T-helper 1 cell (primary cell): ENCODE results near the gene MPIG6B.

Experiments
- DNase-seq, 5 donors: peaks; one replicate each; pipeline ENCODE4 v3.0.0-alpha.2; 2012 to 2020

Gene MPIG6B

DNA sequence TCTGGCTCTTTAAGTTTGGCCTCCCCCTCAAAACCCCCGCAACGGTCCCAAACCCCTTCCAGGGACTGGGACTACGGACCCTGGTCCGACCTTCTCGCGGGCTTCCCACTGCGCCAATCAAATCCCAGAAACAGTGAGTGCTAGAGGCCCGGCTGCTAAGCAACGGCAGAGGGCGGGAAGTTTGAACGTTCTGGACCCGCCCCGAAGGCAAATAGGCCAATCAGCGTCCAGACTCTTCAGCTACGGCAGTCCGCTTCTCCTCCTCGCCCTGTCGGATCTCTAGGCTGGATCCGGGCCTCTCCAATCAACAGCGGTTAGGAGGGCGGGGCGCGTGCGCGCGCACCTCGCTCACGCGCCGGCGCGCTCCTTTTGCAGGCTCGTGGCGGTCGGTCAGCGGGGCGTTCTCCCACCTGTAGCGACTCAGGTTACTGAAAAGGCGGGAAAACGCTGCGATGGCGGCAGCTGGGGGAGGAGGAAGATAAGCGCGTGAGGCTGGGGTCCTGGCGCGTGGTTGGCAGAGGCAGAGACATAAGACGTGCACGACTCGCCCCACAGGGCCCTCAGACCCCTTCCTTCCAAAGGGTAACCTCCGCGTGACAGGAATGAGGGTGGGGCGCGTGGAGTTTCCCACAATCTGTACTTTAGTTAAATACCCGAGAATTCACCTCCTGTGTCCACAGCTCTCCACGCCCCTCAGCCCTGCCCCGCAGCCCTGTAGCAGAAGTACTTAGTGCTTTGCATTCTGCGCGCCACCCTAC lies 16.6 kb downstream of the MPIG6B start, which contains the start of gene MSH5:
TSS of gene MSH5 (plus strand) at position 367 of the 758 bp plus-strand sequence. CDS start 462 bp downstream, outside the sequence.
- peak; percentile 86 to 99 (median 91) for DNase-seq

DNA sequence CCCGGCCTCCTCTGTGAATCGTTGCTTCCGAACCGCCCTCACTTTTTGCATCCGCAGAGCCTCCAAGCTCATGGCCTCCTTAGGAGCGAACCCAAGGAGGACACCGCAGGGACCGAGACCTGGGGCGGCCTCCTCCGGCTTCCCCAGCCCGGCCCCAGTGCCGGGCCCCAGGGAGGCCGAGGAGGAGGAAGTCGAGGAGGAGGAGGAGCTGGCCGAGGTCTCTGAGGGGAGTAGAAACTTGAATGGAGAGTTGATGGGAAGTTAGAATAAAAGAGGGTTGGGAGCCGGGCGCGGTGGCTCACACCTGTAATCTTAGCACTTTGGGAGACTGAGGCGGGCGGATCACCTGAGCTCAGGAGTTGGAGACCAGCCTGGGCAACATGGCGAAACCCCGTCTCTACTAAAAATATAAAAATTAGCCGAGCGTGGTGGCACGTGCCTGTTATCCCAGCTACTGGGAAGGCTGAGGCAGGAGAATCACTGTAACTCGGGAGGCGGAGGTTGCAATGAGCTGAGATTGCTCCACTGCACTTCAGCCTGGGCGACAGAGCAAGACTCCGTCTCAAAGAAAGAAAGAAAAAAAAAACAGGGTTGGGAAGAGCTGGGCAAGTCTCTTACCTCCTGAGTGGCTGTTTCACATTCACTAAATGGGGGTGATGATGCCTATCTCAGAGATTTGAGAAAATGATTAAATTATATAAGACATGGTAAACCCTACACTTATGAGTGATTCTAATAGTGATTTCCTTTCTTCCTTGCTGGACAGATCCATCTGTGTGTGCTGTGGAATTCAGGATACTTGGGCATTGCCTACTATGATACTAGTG lies 17.4 kb downstream of the MPIG6B start:
- no peak for DNase-seq

DNA sequence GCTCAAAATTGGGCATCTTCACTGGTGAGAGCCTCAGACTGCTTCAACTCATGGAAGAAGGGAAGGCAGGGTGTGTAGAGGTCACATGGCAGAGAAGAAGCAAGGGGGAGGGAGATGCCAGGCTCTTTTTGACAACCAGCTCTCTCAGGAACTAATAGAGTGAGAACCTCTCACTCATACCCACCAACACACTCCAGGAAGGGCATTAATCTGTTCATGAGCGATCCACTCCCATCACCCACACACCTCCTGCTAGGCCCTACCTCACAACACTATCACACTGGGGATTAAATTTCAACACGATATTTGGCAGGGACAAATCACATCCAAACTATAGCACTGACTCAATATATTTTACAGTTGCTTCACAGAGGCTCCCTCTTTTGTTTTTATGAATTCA lies 18.6 kb downstream of the MPIG6B start:
- no peak for DNase-seq

DNA sequence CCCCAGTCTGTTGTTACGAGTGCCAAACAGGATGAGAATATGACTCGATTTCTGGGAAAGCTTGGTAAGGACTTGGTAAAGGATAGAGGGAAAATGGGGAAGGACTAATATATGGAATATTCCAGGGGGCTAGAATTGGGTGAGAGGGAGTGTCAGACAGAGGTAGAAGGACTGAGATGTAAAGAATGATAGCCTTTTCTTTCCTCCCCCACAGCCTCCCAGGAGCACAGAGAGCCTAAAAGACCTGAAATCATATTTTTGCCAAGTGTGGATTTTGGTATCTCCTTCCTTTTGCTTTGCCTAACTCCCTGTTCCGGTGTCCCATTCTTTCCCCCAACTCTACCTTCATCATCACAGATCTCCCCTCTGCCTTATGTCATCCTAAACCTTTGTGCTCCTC lies 19.7 kb downstream of the MPIG6B start:
- DNase-seq = no peak

DNA sequence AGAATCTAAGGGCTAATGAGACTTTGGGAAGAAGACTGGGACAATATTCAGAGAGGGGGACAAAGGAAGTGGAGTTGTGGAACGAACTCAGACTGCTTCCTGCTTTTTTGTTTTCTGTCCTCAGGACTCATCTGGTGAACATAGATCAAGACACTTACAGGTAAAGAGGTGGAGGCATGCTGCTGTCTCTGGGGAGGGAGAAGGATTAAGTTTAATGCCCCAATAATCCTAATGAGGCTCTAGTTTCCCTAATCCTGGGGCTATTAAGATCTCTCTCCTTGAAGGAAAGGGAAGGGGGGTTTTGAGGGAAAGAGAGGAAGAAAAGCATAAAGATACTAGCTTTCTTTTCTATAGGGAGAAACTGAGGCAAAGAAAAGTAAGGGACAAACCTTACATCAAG lies 21.2 kb downstream of the MPIG6B start:
- DNase-seq = no peak

DNA sequence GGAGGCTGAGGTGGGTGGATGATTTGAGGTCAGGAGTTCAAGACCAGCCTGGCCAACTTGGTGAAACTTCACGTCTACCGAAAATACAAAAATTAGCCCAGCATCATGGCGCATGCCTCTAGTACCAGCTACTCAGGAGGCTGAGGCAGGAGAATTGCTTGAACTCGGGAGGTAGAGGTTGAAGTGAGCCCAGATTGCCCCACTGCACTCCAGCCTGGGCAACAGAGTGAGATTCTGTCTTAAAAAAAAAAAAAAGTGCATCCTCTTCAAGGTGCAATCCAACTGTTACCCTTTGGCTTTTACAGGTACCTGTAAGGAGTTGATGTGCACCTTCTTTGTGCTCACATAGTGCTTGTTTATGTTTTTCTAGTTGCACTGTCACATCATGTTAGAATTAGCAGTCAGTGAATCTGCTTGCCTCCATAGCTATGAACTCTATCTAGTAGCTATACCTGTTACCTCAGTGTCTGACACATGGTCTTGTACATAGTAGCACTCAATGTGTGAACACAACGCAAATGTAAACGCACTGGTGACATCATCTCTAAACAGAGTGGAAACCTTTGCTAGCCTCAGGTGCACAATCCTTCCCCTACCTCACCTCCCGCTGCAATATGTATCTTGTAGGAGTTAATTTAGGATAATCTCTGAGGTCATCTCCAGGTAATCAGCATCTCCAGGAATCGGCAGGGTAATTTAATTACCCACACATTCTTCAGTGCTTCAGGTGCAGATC lies 26.3 kb downstream of the MPIG6B start:
- DNase-seq = no peak

DNA sequence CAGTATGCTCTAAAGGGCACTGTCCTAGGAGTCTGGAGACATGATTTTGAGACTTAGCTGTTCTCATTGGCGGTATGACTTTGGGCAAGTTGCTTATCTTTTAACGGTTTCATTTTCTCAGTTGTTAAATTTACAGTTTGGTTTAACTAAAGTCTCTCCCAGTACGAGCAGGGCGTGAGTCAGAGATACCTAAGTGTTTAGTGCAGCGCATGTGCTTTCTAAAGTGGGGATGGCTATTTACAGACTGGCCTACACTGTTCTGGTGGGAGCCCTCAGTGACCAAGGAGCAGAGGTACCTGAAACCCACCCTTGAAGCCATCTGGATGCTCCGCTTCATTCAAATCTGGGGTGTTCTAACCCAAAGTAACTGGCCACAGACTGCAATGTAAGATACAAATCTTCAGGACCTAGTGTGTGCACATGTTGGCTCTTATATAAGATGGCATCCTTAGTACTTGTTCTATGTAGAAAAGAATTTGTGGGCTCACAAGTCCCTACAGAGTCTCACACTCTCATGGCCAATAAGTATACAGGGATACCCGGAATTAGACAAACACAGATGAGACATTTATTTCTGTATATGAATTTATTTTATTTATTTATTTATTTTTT lies 27.3 kb downstream of the MPIG6B start:
- DNase-seq = no peak

DNA sequence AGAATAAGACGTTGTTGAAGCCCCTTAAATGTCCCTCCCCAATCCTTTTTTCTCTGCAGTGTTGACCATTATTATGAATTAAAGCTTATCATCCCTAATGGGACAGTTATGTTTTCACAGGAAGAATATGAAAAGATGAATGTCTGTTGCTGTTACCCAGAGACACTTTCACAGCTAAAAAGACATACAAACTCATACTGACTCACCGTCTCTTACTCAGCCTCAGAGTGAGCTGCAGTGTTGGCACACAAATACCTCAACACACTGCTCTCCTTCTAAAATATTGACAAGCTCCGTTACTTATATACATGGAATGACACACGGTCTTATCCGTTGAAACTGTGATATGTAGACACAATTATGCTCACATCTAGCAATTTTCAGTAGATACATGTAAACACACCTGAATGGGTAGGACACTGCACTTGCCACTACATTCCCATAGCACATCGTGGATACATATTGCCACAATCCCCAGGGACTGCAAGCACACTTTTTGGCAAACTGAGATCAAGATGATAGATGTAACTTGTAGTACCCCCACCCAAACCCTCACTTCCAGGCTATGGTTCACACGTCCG lies 29.7 kb downstream of the MPIG6B start:
- no peak for DNase-seq

DNA sequence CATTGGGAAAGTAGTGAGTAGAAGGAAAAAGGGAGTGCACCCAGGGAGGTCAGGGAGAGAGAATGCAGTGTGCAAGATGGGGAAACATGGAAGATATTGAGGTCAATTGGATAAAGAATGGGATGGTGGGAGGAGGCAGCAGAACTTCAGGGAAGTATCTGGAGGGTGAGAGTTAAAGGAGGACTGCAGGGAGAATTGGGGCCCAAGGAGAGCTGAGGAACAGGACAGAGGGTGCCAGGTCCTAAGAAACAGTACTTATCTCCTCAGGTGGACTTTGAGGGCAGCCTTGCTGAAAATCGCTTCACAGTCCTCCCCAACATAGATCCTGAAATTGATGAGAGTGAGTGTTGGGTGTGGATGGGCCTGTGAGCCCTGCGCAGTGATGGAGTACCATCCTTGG lies 35.1 kb downstream of the MPIG6B start:
- DNase-seq = no peak

DNA sequence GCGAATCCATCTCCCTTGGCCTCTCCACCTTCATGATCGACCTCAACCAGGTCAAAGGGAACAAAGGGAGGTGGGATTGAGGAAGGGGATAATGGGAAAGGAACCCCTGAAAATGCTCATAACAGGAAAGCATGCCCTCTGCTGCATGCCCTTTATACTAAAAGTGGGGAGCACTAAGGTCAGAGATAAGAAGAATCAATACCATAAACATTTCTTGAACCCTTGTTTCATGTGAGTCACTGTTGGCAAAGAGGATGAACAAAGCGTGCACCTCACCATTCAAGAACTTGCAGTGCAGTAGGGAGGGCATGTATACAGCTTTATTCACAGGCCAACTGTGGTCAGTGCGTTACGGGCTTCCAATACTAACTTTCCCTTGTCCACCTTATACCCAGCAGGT lies 37.6 kb downstream of the MPIG6B start:
- no peak for DNase-seq

DNA sequence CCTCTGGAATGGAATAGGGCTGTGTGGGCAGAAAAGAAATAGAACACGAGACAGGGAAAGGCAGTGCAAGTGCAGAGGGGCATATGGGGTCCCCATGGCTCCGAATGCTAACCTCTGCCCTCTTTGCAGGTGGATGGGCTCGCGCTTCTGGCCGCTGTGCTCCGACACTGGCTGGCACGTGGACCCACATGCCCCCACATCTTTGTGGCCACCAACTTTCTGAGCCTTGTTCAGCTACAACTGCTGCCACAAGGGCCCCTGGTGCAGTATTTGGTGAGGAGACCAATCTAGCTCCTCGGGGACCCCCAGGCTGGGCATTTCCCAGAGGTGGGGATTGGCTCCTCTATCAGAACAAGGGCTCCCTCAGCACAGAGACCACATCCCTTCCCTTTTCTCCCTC lies 38.2 kb downstream of the MPIG6B start:
- no peak for DNase-seq

DNA sequence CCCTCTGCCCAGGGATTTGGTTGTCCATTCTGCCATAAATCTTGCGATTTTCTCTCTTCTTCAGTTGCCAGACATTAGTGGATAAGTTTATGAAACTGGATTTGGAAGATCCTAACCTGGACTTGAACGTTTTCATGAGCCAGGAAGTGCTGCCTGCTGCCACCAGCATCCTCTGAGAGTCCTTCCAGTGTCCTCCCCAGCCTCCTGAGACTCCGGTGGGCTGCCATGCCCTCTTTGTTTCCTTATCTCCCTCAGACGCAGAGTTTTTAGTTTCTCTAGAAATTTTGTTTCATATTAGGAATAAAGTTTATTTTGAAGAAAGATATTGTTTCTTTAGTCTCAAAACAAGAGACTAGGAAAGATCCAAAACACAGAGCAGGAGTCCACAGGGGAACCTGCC lies 39.2 kb downstream of the MPIG6B start, which contains the start of gene SAPCD1:
TSS of gene SAPCD1 (plus strand) at position 301 of the 400 bp plus-strand sequence. CDS start 399 bp downstream, outside the sequence.
- no peak for DNase-seq

DNA sequence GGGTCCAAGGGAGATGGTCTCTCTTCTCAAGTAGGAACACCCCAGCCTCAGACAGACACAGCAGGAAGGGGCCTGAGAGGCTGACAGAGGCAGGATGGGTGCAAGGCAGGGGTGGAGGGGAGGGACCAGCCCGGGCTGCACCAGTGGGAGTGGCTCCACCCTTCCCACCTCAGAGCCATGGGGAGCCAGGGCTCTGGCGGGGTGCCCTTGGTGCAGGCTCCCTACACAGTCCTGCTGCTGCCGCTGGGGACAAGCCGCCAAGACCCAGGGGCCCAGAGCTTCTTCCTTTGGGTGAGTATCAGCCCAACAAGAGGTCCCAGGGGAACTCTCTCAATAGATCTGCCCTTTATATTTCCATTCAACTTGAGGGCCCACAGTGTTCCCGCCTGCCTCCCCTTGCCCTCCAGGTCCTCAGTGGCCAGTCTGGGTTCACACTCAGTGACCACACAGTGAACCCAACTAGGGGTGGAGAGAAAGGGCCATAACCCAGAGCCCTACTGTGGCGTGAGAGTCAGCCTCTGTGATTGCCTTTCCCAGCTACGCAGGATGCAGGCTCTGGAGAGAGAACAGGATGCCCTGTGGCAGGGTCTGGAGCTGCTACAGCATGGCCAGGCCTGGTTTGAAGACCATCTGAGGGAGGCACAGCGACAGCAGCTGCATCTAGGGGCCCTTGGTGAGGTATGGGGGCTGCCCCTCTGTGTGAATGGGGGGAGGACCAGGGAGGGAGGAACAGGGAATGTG lies 39.9 kb downstream of the MPIG6B start:
- no peak for DNase-seq

DNA sequence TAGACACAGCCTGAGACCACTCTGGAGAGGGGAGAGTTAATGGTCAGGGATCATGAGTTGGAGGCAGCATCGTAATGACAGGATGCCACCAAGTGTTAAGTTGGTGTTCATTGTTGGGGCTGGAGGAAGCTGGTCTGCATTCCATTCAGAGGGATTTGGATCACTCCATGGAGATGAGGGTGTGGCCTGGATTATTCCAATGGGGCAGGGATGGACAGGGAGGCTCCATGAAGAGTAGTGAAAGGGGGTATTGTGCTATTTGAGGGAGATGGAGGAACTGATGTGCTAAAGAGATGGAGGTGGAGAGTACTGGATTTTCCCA lies 40.4 kb downstream of the MPIG6B start:
- DNase-seq = no peak

DNA sequence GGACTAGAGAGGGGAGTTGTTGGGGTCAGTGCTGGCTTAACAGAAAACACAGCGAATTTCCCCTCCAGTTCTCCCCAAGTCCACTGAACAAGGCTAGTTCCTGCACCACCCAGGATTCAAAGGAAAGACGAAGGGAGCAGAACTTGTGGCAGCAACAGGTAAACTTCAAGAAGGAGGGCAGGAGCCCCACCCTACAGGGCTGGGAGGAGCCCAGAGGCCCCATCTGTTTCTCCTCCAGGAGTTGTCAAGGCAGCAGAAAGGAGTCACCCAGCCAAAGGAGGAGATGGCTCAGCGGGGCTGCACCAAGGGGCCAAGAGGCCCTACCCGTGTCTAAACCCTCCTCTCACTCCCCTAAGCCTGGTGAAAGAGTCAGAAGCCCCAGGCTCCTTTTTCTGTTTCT lies 41.0 kb downstream of the MPIG6B start:
- no peak for DNase-seq

DNA sequence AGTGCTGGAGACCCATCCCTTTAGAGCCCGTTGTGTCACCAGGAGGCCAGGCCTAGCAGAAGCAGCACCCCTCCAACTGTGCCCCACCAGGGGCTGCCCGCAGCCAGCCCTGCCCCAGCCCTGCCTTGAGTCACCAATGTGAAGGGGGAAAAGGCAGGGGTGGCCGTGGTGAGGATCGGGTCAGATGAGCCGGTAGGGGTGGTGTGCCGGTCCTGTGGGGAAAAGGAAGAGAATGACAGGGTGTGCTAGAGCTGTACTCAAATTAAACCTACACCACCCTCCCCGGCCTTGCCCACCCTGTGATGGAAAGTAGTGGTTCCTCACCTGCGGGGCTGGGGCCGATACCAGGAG lies 42.4 kb downstream of the MPIG6B start:
- DNase-seq = no peak

DNA sequence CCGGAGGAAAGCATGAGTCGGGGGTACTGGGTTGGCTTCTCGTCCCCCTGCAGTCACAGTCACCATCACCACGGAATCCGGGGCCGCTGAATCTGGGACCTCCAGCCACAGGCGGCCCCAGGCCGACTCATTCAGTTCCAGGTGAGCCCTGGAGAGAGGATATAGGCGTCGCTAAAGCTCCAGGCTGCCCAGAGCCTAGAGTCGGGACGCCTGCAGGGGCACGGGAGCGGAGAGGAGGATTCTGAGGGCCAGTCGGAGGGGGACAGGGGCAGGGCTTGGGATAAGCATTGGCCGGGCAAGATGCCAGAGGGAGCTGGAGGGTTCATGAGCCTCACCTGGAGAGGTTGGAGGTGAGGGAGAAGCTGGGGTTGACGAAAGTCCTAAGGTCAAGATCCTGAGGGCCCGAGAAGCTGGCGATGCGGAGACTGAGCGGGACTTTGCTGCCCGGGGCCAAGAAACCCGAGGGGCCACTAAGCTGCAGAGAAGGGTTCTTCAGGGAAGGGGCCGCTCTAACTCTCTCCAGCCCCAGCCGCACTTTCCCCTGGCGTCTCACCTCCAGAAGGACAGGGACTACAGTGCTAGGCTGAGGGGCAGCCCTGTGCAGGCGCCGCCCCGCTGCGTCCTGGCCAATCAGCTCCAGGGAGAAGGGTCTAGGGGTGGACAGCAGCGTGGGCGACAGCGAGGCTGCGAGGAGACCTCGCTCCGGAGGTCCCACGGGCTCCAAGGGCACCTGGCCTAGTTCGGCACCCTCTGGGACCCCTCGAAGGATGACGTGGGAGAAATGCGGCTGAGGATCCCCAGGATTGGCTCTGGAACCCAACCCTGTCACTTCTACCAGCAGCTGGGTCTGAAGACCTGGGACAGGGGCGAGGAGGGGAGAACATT lies 43.0 kb downstream of the MPIG6B start:
- no peak for DNase-seq

DNA sequence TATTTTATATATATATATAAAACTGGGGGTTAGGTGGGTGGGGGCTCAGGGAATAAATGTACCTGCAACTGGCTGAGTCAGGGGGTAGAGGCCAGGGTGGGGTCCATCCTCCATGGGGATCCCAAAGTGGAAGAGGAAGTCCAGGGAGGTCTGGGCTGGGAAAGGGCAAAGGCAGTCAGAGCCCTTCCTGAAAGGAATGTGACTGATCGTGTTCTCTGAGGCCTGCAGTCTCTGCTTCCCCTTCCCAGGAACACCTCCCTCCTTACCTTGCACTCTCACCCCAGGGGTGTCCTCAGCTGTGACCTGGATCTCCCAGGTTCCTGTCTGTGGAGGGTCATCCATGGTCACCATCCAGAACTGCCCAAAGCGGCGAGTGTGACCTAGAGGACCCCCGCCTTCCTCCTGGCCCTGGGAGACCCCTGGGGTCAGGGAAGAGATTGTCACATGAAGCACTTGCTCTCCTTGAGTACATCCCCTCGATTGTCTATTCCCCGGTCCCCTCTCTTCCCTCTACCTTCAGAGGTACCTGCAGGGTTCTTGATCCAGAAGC lies 44.0 kb downstream of the MPIG6B start:
- DNase-seq = no peak

DNA sequence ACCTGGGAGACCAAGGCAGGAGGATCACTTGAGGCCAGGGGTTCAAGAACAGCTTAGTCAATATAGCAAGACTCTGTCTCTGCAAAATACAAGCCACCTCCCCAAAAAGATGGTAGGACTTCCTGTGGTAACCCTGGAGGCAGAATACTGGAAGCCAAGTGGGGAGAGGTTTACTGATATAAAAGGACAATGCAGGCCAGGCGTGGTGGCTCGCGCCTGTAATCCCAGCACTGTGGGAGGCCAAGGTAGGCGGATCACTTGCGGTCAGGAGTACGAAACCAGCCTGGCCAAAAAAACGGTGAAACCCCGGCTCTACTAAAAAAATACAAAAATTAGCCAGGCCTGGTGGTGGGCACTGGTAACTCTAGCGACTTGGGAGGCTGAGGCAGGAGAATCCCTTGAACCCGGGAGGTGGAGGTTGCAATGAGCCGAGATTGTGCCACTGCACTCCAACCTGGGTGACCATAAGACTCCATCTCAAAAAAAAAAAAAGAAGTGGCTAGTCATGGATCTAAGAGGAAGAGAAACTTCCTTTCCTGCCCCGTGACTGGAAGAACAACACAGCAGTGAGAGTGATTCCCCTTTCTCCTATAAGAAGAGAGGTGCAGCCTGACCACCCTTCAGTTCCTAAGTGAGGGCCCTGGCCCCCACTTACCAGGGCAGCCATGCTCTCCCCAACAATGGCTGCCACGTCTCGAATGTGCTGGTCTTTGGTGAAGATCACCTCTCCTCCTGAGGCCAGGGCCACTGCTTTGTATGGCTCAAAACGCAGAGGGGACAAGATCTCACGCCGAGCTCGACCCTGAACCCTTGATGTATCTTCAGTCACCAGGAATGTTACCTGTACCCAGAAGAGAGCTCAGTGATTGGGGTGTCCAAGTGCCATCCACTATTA lies 45.4 kb downstream of the MPIG6B start:
- no peak for DNase-seq
